IgD-negative memory B cell (primary cell): ENCODE data around the gene SMARCAL1. TPM values are rescaled to one million over a fixed set of nuclear protein-coding genes. Genes with fewer than 3 reads are reported as not detected.

Experiments used
- H3K27ac Mint-ChIP-seq, 3 donors: one replicate each; pipeline ENCODE4 v1.8.0; 2020 to 2022; ENCODE audit warnings: mild to moderate bottlenecking in 3 of 3, mixed read lengths in 3 of 3, moderate library complexity in 1 of 3
- H3K27me3 Mint-ChIP-seq: one replicate; pipeline ENCODE4 v1.8.0; 2021; ENCODE audit warnings: mixed read lengths
- H3K36me3 Mint-ChIP-seq: one replicate; pipeline ENCODE4 v1.8.0; 2020; ENCODE audit warnings: mild to moderate bottlenecking, mixed read lengths
- H3K4me1 Mint-ChIP-seq, 3 donors: one replicate each; pipeline ENCODE4 v1.8.0; 2020 to 2022; ENCODE audit warnings: mixed read lengths in 3 of 3, mild to moderate bottlenecking in 1 of 3
- H3K4me3 Mint-ChIP-seq, 4 donors: one replicate each; pipeline ENCODE4 v1.8.0; 2020 to 2022; ENCODE audit warnings: mild to moderate bottlenecking in 4 of 4, mixed read lengths in 4 of 4, moderate library complexity in 3 of 4
- H3K9me3 Mint-ChIP-seq, 3 donors: one replicate each; pipeline ENCODE4 v1.8.0; 2020 to 2021; ENCODE audit warnings: mixed read lengths in 3 of 3, mild to moderate bottlenecking in 1 of 3
- polyA plus RNA-seq: library from polyadenylated mRNA; unstranded; fragments of 300-500 nt; fragmentation: Illumina TruSeq; gene quantifications from one replicate; pipeline ENCODE4 v1.2.3, GENCODE V29; 2021

The SMARCAL1 gene
- polyA plus RNA-seq, 1 donor from 2014 or later: 27.9 TPM

DNA sequence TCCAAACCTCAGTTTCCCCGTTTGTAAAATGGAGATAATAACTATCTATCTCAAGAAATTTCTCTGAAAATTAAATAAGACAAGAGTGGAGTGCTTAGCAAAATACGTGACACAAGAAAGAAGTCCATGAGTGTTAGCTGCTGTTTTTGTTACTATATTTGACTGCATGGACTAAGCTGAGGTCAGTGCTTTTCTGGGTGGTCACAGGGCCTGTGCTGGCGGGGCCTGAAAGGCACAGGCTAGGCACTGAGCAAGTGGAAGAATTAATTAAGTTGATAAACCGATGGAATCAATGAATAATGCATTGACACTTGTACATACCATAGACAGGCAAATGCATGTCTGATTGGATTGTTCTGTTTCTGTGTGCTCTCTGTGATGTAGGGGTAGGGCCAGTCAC lies 113.7 kb downstream of the SMARCAL1 start:
- peaks cover 0 to 4% (median 0%) of the 10 kb centered on the region in 3 donors for H3K9me3 Mint-ChIP-seq
- H3K27ac Mint-ChIP-seq: no peak overlapping the region
- peaks cover 3% of the 10 kb centered on the region for H3K36me3 Mint-ChIP-seq
- no peak overlapping the region for H3K4me3 Mint-ChIP-seq
- H3K4me1 Mint-ChIP-seq: no peaks in the 10 kb centered on the region
- H3K27me3 Mint-ChIP-seq: no peaks in the 10 kb centered on the region

DNA sequence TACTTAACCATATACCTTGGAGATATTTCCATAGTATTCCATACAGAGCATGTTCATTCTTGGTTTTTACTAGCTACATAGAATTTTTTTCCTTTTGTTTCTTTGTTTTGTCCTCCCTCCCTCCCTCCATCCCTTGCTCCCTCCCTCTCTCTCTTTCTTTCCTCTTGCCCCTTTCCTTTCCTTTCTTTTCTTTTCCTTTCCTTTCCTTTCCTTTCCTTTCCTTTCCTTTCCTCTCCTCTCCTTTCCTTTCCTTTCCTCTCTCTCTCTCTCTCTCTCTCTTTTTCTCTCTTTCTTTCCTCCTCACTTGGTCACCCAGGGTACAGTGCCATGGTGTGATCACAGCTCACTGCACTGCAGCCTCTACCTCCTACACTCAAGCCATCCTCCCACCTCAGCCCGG lies 114.7 kb downstream of the SMARCAL1 start:
- Mint-ChIP-seq H3K9me3 (peaks cover 0 to 4% (median 0%) of the 10 kb centered on the region in 3 donors), H3K27me3 (no peaks in the 10 kb centered on the region), H3K4me3 (no peak overlapping the region), H3K36me3 (peaks cover 3% of the 10 kb centered on the region), H3K4me1 (no peaks in the 10 kb centered on the region), H3K27ac (no peak overlapping the region)

DNA sequence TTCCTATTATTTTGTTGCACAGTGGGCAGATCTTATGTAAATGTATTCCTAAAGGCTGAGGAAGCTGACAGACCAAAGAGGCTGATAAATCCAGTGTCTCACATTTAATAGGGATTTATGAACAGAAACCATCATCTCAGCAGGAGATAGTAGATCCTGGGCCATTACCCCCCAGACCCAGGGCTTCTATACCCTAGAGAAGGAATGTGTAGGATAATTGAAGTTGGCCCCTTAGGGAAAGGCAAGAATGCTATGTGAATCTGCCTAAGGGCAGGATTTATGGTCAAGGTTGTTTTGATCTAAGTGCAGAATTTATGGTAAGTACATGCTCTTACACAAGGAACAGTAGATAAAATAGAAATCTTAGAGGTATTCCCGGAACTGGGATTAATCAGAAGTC lies 115.3 kb downstream of the SMARCAL1 start:
- Mint-ChIP-seq H3K9me3 (peaks cover 0 to 4% (median 0%) of the 10 kb centered on the region in 3 donors), H3K36me3 (peaks cover 2% of the 10 kb centered on the region), H3K4me1 (no peaks in the 10 kb centered on the region), H3K4me3 (no peak overlapping the region), H3K27ac (no peak overlapping the region), H3K27me3 (no peaks in the 10 kb centered on the region)

DNA sequence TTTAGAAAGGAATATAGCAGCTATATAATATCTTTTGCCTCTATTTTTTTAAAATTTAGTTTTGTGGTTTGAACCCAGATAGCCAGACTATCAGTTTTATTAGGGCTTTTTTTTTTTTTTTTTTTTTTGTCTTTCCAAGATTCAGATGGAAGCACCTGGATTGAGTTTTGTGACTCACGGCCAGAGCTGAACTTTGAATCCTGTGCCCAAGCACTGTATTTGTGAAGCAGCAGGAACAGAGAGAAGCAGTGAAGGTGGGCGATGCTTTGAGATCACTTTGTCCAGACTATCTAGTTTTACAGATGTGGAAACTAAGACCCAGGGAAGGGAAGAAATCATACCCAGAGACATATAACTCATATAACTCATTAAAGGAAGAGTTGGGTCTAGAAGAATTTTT lies 120.3 kb downstream of the SMARCAL1 start:
- peaks cover 0 to 1% (median 0%) of the 10 kb centered on the region in 3 donors for H3K4me1 Mint-ChIP-seq
- no peak overlapping the region for H3K4me3 Mint-ChIP-seq
- H3K27ac Mint-ChIP-seq: no peak overlapping the region
- H3K27me3 Mint-ChIP-seq: peaks cover 11% of the 10 kb centered on the region
- peaks cover 2% of the 10 kb centered on the region for H3K36me3 Mint-ChIP-seq
- H3K9me3 Mint-ChIP-seq: no peaks in the 10 kb centered on the region

Other genes starting within 250 kb of the SMARCAL1 start
- not detected for gene MARCHF4, start 40.0 kb upstream of the SMARCAL1 start, polyA plus RNA-seq
- gene RPL37A, start 86.4 kb downstream of the SMARCAL1 start, polyA plus RNA-seq: 4,003 TPM
- gene IGFBP2, start 220.9 kb downstream of the SMARCAL1 start, polyA plus RNA-seq: not detected